HCT116 (cell line): ENCODE results near the gene CRLF3. TPM values are rescaled to one million over a fixed set of nuclear protein-coding genes. Genes with fewer than 3 reads are reported as not detected.

Experiments
- ATAC-seq: fragments of 200-7000 bp; cut with Tn5 transposase; 2 replicates; pipeline ENCODE4 v1.9.1; 2020; ENCODE audit warnings: mild to moderate bottlenecking, moderate library complexity
- BruUV-seq: library from RNA; stranded (reverse); fragments of 400-500 nt; replicated peaks from 2 replicates; lab custom pipeline; 2021; lab: Mats Ljungman, UMichigan
- CTCF ChIA-PET: fragments of 300-600 bp; sonication (Branson Sonifier 250); formaldehyde crosslinking; loops from one replicate; lab custom pipeline; 2021; ENCODE audit warnings: antibody characterized with exemption; lab: Charles Lee
- POLR2A ChIA-PET: fragments of 300-600, 350-600 bp; sonication (Branson Sonifier 250); formaldehyde crosslinking; loops from one replicate; lab custom pipeline; 2021; ENCODE audit warnings: antibody characterized with exemption; lab: Charles Lee
- RAD21 ChIA-PET, 2 experiments: fragments of 300-600 bp; sonication (Branson Sonifier 250); formaldehyde crosslinking; loops; one replicate each; lab custom pipeline; 2023; ENCODE audit warnings: low total read pairs in 2 of 2; ENCODE audit not compliant: uncharacterized antibody in 2 of 2, unreplicated experiment in 2 of 2, low non-redundant PET in 1 of 2; lab: Charles Lee
- DNase-seq: peaks from one replicate; pipeline ENCODE4 v3.0.0-alpha.2; 2010; ENCODE audit warnings: low read depth, low spot score
- H2AFZ ChIP-seq: fragments of 200-600 bp; shearing (Covaris generic), sonication (generic); 2 replicates; pipeline ENCODE4 v1.6.1; 2017; ENCODE audit warnings: low read depth, mixed run types, mixed read lengths, antibody characterized with exemption, low read length; ENCODE audit not compliant: poor library complexity, severe bottlenecking
- H3K27ac ChIP-seq: 2 replicates; pipeline ENCODE4 v1.5.1; 2012; ENCODE audit warnings: low read depth, low read length
- H3K27me3 ChIP-seq: fragments of 200-600 bp; sonication (generic); 2 replicates; pipeline ENCODE4 v1.6.1; 2016; ENCODE audit warnings: mixed run types, low read length, mixed read lengths; ENCODE audit not compliant: insufficient read depth
- H3K36me3 ChIP-seq, 2 experiments: fragments of 200-500 bp in 1 of 2; fragments of 200-600 bp in 1 of 2; sonication (Bioruptor generic) in 1 of 2; sonication (generic) in 1 of 2; 2 replicates each; pipeline versions ENCODE4 v1.5.1 to v1.6.1; 2014 to 2016; ENCODE audit warnings: low read length in 2 of 2, inconsistent platforms in 1 of 2, mixed read lengths in 1 of 2, mixed run types in 1 of 2; ENCODE audit not compliant: insufficient read depth in 2 of 2, control insufficient read depth in 1 of 2
- H3K4me1 ChIP-seq, 2 experiments: fragments of 200-600 bp in 1 of 2; sonication (generic) in 1 of 2; 2 replicates each; pipeline versions ENCODE4 v1.5.1 to v1.6.1; 2012 to 2017; ENCODE audit warnings: low read length in 2 of 2, inconsistent platforms in 1 of 2, mild to moderate bottlenecking in 1 of 2, mixed read lengths in 1 of 2, mixed run types in 1 of 2, moderate library complexity in 1 of 2; ENCODE audit not compliant: insufficient read depth in 2 of 2, control insufficient read depth in 1 of 2
- H3K4me2 ChIP-seq: fragments of 200-600 bp; sonication (generic); 2 replicates; pipeline ENCODE4 v1.6.1; 2017; ENCODE audit warnings: mixed run types, low read length, mixed read lengths
- H3K4me3 ChIP-seq, 2 experiments: fragments of 200-600 bp in 1 of 2; sonication (generic) in 1 of 2; replicated peaks in 1 of 2; 2 replicates each; pipeline ENCODE4 v1.5.1; 2011 to 2016; ENCODE audit warnings: low read length in 2 of 2, control low read depth in 1 of 2, low read depth in 1 of 2, mild to moderate bottlenecking in 1 of 2, mixed read lengths in 1 of 2, mixed run types in 1 of 2
- H3K79me2 ChIP-seq: fragments of 200-600 bp; sonication (generic); 2 replicates; pipeline ENCODE4 v1.6.1; 2017; ENCODE audit warnings: mild to moderate bottlenecking, mixed run types, low read length, moderate library complexity, mixed read lengths; ENCODE audit not compliant: insufficient read depth
- H3K9ac ChIP-seq: fragments of 200-600 bp; sonication (generic); 2 replicates; pipeline ENCODE4 v1.6.1; 2016; ENCODE audit warnings: low read length, mixed read lengths
- H3K9me2 ChIP-seq: fragments of 200-600 bp; sonication (generic), shearing (Covaris generic); 2 replicates; pipeline ENCODE4 v1.6.1; 2017; ENCODE audit warnings: mixed run types, mild to moderate bottlenecking, moderate library complexity; ENCODE audit not compliant: insufficient read depth
- H3K9me3 ChIP-seq, 2 experiments: fragments of 200-500 bp in 1 of 2; fragments of 200-600 bp in 1 of 2; sonication (Bioruptor generic) in 1 of 2; sonication (generic) in 1 of 2; 2 replicates each; pipeline ENCODE4 v1.6.1; 2014 to 2017; ENCODE audit warnings: low read length in 2 of 2, mixed read lengths in 2 of 2, inconsistent platforms in 1 of 2, low read depth in 1 of 2, mild to moderate bottlenecking in 1 of 2, mixed run types in 1 of 2, moderate library complexity in 1 of 2; ENCODE audit not compliant: control insufficient read depth in 1 of 2, insufficient read depth in 1 of 2
- H4K20me1 ChIP-seq: fragments of 200-600 bp; sonication (generic), shearing (Covaris generic); 2 replicates; pipeline ENCODE4 v1.6.1; 2017; ENCODE audit warnings: mixed run types, mild to moderate bottlenecking, moderate library complexity; ENCODE audit not compliant: insufficient read depth
- CBX3 ChIP-seq: IDR thresholded peaks from 2 replicates; pipeline ENCODE4 v1.6.1; 2012; ENCODE audit warnings: low read depth
- CEBPB ChIP-seq: IDR thresholded peaks from 2 replicates; pipeline ENCODE4 v1.6.1; 2012; ENCODE audit warnings: low read depth
- EGR1 ChIP-seq: IDR thresholded peaks from 2 replicates; pipeline ENCODE4 v1.6.1; 2012; ENCODE audit warnings: low read depth
- ELF1 ChIP-seq: IDR thresholded peaks from 2 replicates; pipeline ENCODE4 v1.6.1; 2012; ENCODE audit warnings: low read depth, borderline replicate concordance
- JUND ChIP-seq: IDR thresholded peaks from 2 replicates; pipeline ENCODE4 v1.6.1; 2012
- POLR2A ChIP-seq: IDR thresholded peaks from 2 replicates; pipeline ENCODE4 v1.7.0; 2011; ENCODE audit warnings: borderline replicate concordance; ENCODE audit not compliant: insufficient read depth, insufficient read length; ENCODE audit errors: extremely low read depth
- POLR2AphosphoS5 ChIP-seq: IDR thresholded peaks from 2 replicates; pipeline ENCODE4 v1.6.1; 2011; ENCODE audit warnings: mild to moderate bottlenecking, low read depth, low read length, moderate library complexity
- RAD21 ChIP-seq: IDR thresholded peaks from 2 replicates; pipeline ENCODE4 v1.6.1; 2012; ENCODE audit warnings: low read depth, mild to moderate bottlenecking
- SIN3A ChIP-seq: IDR thresholded peaks from 2 replicates; pipeline ENCODE4 v1.6.1; 2012; ENCODE audit warnings: low read depth
- SP1 ChIP-seq: IDR thresholded peaks from 2 replicates; pipeline ENCODE4 v1.6.1; 2012; ENCODE audit warnings: low read depth
- TCF7L2 ChIP-seq: IDR thresholded peaks from 2 replicates; pipeline ENCODE4 v1.7.0; 2011; ENCODE audit warnings: borderline replicate concordance, inconsistent platforms; ENCODE audit not compliant: insufficient read depth, insufficient read length; ENCODE audit errors: extremely low read depth
- ZNF274 ChIP-seq: fragments of 200-500 bp; sonication (Bioruptor generic); IDR thresholded peaks from 2 replicates; pipeline ENCODE4 v1.6.1; 2014; ENCODE audit warnings: mild to moderate bottlenecking, low read depth, low read length, inconsistent platforms
- intact Hi-C: fragments of 100-400 bp; cut with micrococcal nuclease; formaldehyde crosslinking; loops from 2 replicates; pipeline ENCODE4 v1.10.0; 2022
- total RNA-seq: library from RNA; stranded (reverse); gene quantifications from one replicate; pipeline ENCODE4 v1.2.1, GENCODE V29; 2021; ENCODE audit not compliant: unreplicated experiment
- TF ChIP-seq, protein P1 (sequence below): IDR thresholded peaks from 2 replicates; pipeline ENCODE4 v1.6.1; 2011; ENCODE audit warnings: mild to moderate bottlenecking, low read length, moderate library complexity; ENCODE audit not compliant: insufficient replicate concordance; ENCODE audit errors: extremely low read depth
- TF ChIP-seq, protein P2 (sequence below): IDR thresholded peaks from 2 replicates; pipeline ENCODE4 v1.6.1; 2012; ENCODE audit warnings: low read depth
- TF ChIP-seq, protein P3 (sequence below): IDR thresholded peaks from 2 replicates; pipeline ENCODE4 v1.6.1; 2012
- TF ChIP-seq, protein P4 (sequence below), 3 experiments: fragments of 200-600 bp in 1 of 3; sonication (generic) in 1 of 3; IDR thresholded peaks in 2 of 3; conservative IDR thresholded peaks in 1 of 3; 2 replicates each; pipeline ENCODE4 v1.5.1; 2012 to 2017; ENCODE audit warnings: low read depth in 2 of 3, low read length in 2 of 3, antibody characterized with exemption in 1 of 3, borderline replicate concordance in 1 of 3, control low read depth in 1 of 3, mild to moderate bottlenecking in 1 of 3, mixed read lengths in 1 of 3, mixed run types in 1 of 3, moderate library complexity in 1 of 3; ENCODE audit not compliant: insufficient read depth in 1 of 3

Gene CRLF3
- total RNA-seq, 1 experiment from 2014 or later: 32.4 TPM

DNA sequence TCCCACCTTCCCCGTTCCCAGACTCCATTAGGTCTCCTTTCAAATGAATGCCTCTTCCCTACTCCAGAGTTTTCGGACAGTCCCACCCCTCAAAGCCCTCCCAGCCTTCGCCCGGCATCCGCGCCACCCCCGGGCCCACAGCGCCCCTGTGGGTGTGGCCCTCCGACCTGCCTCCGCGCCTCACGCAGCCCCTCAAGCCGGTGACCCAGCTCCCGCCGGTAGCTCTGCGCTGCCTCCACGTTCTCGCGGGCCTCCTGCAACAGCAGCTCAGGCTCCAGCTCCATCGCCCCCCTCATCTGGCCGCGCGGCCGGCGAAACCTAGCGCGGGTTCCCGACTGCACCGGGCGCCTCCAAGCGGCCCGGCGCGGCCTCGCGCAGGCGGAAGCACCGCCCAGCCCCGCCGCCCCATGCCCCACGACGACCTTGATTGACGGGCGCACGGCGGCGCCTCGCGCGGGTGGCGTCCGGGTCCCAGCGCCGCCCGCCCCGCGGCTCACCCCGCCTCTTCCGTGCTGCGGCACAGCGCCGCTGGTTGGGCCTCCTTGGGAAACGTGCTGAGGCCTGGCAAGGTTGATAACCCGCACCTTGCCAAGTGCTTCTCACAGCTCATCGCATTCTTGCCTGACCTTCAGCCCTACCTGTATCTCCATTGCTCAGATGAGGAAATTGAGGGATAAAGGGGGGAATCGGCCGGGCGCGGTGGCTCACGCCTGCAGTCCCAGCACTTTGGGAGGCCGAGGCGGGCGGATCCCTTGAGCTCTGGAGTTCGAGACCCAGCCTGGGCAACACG, at the start of gene CRLF3 (continued):
- TF ChIP-seq, protein P1, sequence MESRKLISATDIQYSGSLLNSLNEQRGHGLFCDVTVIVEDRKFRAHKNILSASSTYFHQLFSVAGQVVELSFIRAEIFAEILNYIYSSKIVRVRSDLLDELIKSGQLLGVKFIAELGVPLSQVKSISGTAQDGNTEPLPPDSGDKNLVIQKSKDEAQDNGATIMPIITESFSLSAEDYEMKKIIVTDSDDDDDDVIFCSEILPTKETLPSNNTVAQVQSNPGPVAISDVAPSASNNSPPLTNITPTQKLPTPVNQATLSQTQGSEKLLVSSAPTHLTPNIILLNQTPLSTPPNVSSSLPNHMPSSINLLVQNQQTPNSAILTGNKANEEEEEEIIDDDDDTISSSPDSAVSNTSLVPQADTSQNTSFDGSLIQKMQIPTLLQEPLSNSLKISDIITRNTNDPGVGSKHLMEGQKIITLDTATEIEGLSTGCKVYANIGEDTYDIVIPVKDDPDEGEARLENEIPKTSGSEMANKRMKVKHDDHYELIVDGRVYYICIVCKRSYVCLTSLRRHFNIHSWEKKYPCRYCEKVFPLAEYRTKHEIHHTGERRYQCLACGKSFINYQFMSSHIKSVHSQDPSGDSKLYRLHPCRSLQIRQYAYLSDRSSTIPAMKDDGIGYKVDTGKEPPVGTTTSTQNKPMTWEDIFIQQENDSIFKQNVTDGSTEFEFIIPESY: no peak
- TF ChIP-seq POLR2A (peak; percentile 62), SIN3A (peak; percentile 79), CBX3 (peak; percentile 74)
- TF ChIP-seq, all 23 proteins: peak for 10

DNA sequence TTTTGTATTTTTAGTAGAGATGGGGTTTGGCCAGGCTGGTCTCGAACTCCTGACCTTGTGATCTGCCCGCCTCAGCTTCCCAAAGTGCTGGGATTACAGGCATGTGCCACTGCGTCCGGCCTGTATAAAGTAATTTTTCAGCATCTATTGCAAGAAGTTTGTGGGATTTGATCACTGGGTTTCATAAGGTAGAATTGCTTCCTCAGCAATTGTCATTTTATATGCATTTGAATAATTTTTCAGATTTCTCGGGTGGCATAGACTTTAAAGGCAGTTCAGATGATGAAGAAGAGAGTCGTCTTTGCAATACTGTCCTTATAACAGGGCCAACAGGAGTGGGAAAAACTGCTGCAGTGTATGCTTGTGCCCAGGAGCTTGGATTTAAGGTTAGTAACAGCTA, 44.5 kb upstream of the CRLF3 start:
- BruUV-seq: no TSS peak
- Histone ChIP-seq H3K27me3 (no peaks in the 10 kb centered on the region), H3K79me2 (no peaks in the 10 kb centered on the region), H3K9me3 (no peaks in the 10 kb centered on the region), H3K9ac (no peak overlapping the region), H2AFZ (no peak overlapping the region), H3K27ac (no peak overlapping the region), H4K20me1 (no peaks in the 10 kb centered on the region), H3K4me1 (no peaks in the 10 kb centered on the region), H3K9me2 (no peaks in the 10 kb centered on the region), H3K4me3 (no peak overlapping the region), H3K4me2 (no peak overlapping the region), H3K36me3 (peaks cover 23 to 34% of the 10 kb centered on the region in 2 experiments)
- ChIA-PET RAD21 (no interaction called here), POLR2A (no interaction called here), CTCF (no interaction called here)
- no peak for DNase-seq
- intact Hi-C loops: no loop called here
- ATAC-seq: no peak
- TF ChIP-seq CEBPB: no peak
- TF ChIP-seq CBX3: no peak
- no peak for TF ChIP-seq POLR2AphosphoS5
- TF ChIP-seq RAD21: no peak
- TF ChIP-seq, protein P2, sequence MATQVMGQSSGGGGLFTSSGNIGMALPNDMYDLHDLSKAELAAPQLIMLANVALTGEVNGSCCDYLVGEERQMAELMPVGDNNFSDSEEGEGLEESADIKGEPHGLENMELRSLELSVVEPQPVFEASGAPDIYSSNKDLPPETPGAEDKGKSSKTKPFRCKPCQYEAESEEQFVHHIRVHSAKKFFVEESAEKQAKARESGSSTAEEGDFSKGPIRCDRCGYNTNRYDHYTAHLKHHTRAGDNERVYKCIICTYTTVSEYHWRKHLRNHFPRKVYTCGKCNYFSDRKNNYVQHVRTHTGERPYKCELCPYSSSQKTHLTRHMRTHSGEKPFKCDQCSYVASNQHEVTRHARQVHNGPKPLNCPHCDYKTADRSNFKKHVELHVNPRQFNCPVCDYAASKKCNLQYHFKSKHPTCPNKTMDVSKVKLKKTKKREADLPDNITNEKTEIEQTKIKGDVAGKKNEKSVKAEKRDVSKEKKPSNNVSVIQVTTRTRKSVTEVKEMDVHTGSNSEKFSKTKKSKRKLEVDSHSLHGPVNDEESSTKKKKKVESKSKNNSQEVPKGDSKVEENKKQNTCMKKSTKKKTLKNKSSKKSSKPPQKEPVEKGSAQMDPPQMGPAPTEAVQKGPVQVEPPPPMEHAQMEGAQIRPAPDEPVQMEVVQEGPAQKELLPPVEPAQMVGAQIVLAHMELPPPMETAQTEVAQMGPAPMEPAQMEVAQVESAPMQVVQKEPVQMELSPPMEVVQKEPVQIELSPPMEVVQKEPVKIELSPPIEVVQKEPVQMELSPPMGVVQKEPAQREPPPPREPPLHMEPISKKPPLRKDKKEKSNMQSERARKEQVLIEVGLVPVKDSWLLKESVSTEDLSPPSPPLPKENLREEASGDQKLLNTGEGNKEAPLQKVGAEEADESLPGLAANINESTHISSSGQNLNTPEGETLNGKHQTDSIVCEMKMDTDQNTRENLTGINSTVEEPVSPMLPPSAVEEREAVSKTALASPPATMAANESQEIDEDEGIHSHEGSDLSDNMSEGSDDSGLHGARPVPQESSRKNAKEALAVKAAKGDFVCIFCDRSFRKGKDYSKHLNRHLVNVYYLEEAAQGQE: no peak
- TF ChIP-seq SP1: no peak
- no peak for TF ChIP-seq SIN3A
- TF ChIP-seq ELF1: no peak
- no peak for TF ChIP-seq JUND
- TF ChIP-seq, protein P3, sequence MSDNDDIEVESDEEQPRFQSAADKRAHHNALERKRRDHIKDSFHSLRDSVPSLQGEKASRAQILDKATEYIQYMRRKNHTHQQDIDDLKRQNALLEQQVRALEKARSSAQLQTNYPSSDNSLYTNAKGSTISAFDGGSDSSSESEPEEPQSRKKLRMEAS: no peak
- no peak for TF ChIP-seq TCF7L2
- TF ChIP-seq, protein P4, sequence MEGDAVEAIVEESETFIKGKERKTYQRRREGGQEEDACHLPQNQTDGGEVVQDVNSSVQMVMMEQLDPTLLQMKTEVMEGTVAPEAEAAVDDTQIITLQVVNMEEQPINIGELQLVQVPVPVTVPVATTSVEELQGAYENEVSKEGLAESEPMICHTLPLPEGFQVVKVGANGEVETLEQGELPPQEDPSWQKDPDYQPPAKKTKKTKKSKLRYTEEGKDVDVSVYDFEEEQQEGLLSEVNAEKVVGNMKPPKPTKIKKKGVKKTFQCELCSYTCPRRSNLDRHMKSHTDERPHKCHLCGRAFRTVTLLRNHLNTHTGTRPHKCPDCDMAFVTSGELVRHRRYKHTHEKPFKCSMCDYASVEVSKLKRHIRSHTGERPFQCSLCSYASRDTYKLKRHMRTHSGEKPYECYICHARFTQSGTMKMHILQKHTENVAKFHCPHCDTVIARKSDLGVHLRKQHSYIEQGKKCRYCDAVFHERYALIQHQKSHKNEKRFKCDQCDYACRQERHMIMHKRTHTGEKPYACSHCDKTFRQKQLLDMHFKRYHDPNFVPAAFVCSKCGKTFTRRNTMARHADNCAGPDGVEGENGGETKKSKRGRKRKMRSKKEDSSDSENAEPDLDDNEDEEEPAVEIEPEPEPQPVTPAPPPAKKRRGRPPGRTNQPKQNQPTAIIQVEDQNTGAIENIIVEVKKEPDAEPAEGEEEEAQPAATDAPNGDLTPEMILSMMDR (IDR thresholded peaks at IDR 0.05 in 2 of 3, conservative IDR thresholded peaks at IDR 0.05 in 1 of 3; ENCODE audit: borderline replicate concordance in 1 of 3, insufficient read depth in 1 of 3, low read depth in 2 of 3, low read length in 2 of 3): no peak
- no peak for TF ChIP-seq POLR2A
- no peak for TF ChIP-seq ZNF274
- no peak for TF ChIP-seq EGR1
